Liver (tissue), 9 donors: ENCODE data around the gene IKZF3. TPM values are rescaled to one million over a fixed set of nuclear protein-coding genes. Genes with fewer than 3 reads are reported as not detected.
"Not testable (repeated sequence)": the region's sequence is repeated elsewhere in the genome, so short reads cannot be mapped to it uniquely, and the experiment has no call there.

Experiments used
- DNase-seq: peaks from one replicate; pipeline ENCODE4 v3.0.0-alpha.2; 2017; ENCODE audit warnings: low spot score
- H3K27ac ChIP-seq, 2 donors: one replicate each; pipeline ENCODE4 v1.7.0; 2013; ENCODE audit warnings: inconsistent platforms in 2 of 2, low read length in 2 of 2, control low read depth in 1 of 2, low read depth in 1 of 2, mild to moderate bottlenecking in 1 of 2
- H3K27me3 ChIP-seq, 4 donors: one replicate each; pipeline versions ENCODE4 v1.6.1 to v1.7.0; 2013; ENCODE audit warnings: low read length in 3 of 4, inconsistent platforms in 1 of 4, mild to moderate bottlenecking in 1 of 4, moderate library complexity in 1 of 4; ENCODE audit not compliant: control insufficient read depth in 4 of 4, insufficient read depth in 4 of 4
- H3K36me3 ChIP-seq, 4 donors: one replicate each; pipeline versions ENCODE4 v1.6.1 to v1.7.0; 2013; ENCODE audit warnings: low read length in 3 of 4, mild to moderate bottlenecking in 3 of 4, low read depth in 1 of 4, moderate library complexity in 1 of 4; ENCODE audit not compliant: control insufficient read depth in 4 of 4, insufficient read depth in 3 of 4
- H3K4me1 ChIP-seq, 4 donors: one replicate each; pipeline versions ENCODE4 v1.6.1 to v1.7.0; 2013; ENCODE audit warnings: low read length in 3 of 4, mild to moderate bottlenecking in 3 of 4, moderate library complexity in 1 of 4; ENCODE audit not compliant: control insufficient read depth in 4 of 4, insufficient read depth in 4 of 4
- H3K4me3 ChIP-seq, 3 donors: one replicate each; pipeline versions ENCODE4 v1.6.1 to v1.7.0; 2013; ENCODE audit warnings: low read length in 3 of 3, control low read depth in 1 of 3, low read depth in 1 of 3, mild to moderate bottlenecking in 1 of 3
- H3K9ac ChIP-seq, 2 donors: one replicate each; pipeline ENCODE4 v1.7.0; 2013; ENCODE audit warnings: low read length in 2 of 2, mild to moderate bottlenecking in 2 of 2, moderate library complexity in 2 of 2, control low read depth in 1 of 2, low read depth in 1 of 2
- H3K9me3 ChIP-seq, 4 donors: one replicate each; pipeline versions ENCODE4 v1.6.1 to v1.7.0; 2013; ENCODE audit warnings: low read length in 3 of 4; ENCODE audit not compliant: control insufficient read depth in 4 of 4
- ATF3 ChIP-seq: IDR thresholded peaks from 2 replicates; pipeline ENCODE4 v1.6.1; 2016; ENCODE audit warnings: antibody characterized with exemption
- EGR1 ChIP-seq, 2 donors: IDR thresholded peaks; 2 replicates each; pipeline ENCODE4 v1.6.1; 2016 to 2018; ENCODE audit warnings: antibody characterized with exemption in 2 of 2, low read depth in 2 of 2
- FOXA1 ChIP-seq: IDR thresholded peaks from 2 replicates; pipeline ENCODE4 v1.6.1; 2016; ENCODE audit warnings: antibody characterized with exemption
- FOXA2 ChIP-seq: IDR thresholded peaks from 2 replicates; pipeline ENCODE4 v1.6.1; 2016; ENCODE audit warnings: antibody characterized with exemption
- JUND ChIP-seq, 2 donors: IDR thresholded peaks; 2 replicates each; pipeline ENCODE4 v1.6.1; 2016; ENCODE audit warnings: antibody characterized with exemption in 2 of 2
- MAX ChIP-seq: IDR thresholded peaks from 2 replicates; pipeline ENCODE4 v1.6.1; 2016; ENCODE audit warnings: antibody characterized with exemption
- NR2F2 ChIP-seq: IDR thresholded peaks from 2 replicates; pipeline ENCODE4 v1.6.1; 2016; ENCODE audit warnings: antibody characterized with exemption
- RAD21 ChIP-seq, 2 donors: IDR thresholded peaks; 2 replicates each; pipeline ENCODE4 v1.6.1; 2016; ENCODE audit warnings: antibody characterized with exemption in 2 of 2, mild to moderate bottlenecking in 2 of 2
- RXRA ChIP-seq, 2 donors: IDR thresholded peaks; 2 replicates each; pipeline ENCODE4 v1.6.1; 2017 to 2018; ENCODE audit warnings: antibody characterized with exemption in 2 of 2, mild to moderate bottlenecking in 1 of 2
- SP1 ChIP-seq: IDR thresholded peaks from 2 replicates; pipeline ENCODE4 v1.6.1; 2018; ENCODE audit warnings: antibody characterized with exemption, mild to moderate bottlenecking
- YY1 ChIP-seq: IDR thresholded peaks from 2 replicates; pipeline ENCODE4 v1.6.1; 2016; ENCODE audit warnings: antibody characterized with exemption, mild to moderate bottlenecking
- WGBS: extraction: QIAGEN DNeasy Blood & Tissue Kit; methylation state at CpG from one replicate; pipeline ENCODE4 v1.1.7; 2013; 5-methylcytosine and 5-hydroxymethylcytosine counted together
- polyA plus RNA-seq, 2 donors: library from polyadenylated mRNA; stranded (reverse) in 1 of 2; unstranded in 1 of 2; fragments of 200-250 nt in 1 of 2; fragments of >200 nt in 1 of 2; fragmentation: Nextera tagmentation in 1 of 2; extraction: Ambion mirVana in 1 of 2; gene quantifications; one replicate each; pipeline versions ENCODE4 v1.2.1 to v1.2.3, GENCODE V29; 2013 to 2015
- total RNA-seq, 2 donors: library from RNA; depleted of rRNA; stranded (reverse); fragments of >200 nt; gene quantifications; one replicate each; pipeline ENCODE4 v1.2.3, GENCODE V29; 2014
- TF ChIP-seq, protein P1 (sequence below): IDR thresholded peaks from 2 replicates; pipeline ENCODE4 v1.6.1; 2016; ENCODE audit warnings: antibody characterized with exemption, mild to moderate bottlenecking
- TF ChIP-seq, protein P2 (sequence below): fragments of 150-350 bp; IDR thresholded peaks from 2 replicates; pipeline ENCODE4 v1.5.1; 2017; ENCODE audit warnings: improper control_type of control experiment, low read depth, low read length; ENCODE audit not compliant: missing input control
- donor health status: healthy.
- donor health status: healthy.
- donor health status: healthy.
- donor health status: healthy.
- donor health status: healthy.

The IKZF3 gene
- total and polyA plus RNA-seq, 4 donors = 0.32 to 2.3 (median 0.83) TPM

- not testable (repeated sequence) for DNase-seq, H3K27ac ChIP-seq, H3K27me3 ChIP-seq, H3K4me3 ChIP-seq, H3K9ac ChIP-seq, H3K9me3 ChIP-seq
- H3K4me1 ChIP-seq = peaks cover 0 to 15% (median 6%) of the 10 kb centered on the region in 4 donors
- 93% methylated on average over 2 of the region's 2 CpGs for WGBS
- peaks cover 0 to 14% (median 5%) of the 10 kb centered on the region in 4 donors for H3K36me3 ChIP-seq
Measured at GRCh38 chr17:39902027-39902426, 37.9 kb upstream of the IKZF3 start.

DNA sequence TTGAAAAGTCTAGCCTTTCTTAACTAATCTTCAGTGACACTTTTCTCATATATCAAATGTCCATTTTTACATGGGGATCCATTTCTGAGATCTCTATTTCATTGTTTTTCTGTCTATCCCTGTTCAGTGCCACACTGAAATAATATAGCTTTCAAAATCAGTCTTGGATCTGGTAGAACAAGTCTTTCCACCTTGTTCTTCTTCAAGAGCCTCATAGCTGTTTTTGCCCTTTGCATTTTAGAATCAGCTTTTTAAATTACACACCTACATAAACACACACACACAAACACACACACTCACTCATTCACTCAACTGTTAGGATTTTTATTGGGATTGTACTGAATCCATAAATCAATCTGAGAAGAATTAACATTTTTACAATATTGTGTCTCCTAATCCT, 35.1 kb upstream of the IKZF3 start:
- H3K36me3 ChIP-seq = peaks cover 0 to 7% (median 2%) of the 10 kb centered on the region in 4 donors
- no peak overlapping the region for H3K4me3 ChIP-seq
- no peak for TF ChIP-seq RXRA (IDR thresholded peaks at IDR 0.05)
- H3K9me3 ChIP-seq = no peaks in the 10 kb centered on the region
- DNase-seq = no peak
- H3K4me1 ChIP-seq = peaks cover 0 to 1% (median under 1%) of the 10 kb centered on the region in 4 donors
- H3K27me3 ChIP-seq = no peaks in the 10 kb centered on the region
- H3K9ac ChIP-seq = no peak overlapping the region
- H3K27ac ChIP-seq = no peak overlapping the region

DNA sequence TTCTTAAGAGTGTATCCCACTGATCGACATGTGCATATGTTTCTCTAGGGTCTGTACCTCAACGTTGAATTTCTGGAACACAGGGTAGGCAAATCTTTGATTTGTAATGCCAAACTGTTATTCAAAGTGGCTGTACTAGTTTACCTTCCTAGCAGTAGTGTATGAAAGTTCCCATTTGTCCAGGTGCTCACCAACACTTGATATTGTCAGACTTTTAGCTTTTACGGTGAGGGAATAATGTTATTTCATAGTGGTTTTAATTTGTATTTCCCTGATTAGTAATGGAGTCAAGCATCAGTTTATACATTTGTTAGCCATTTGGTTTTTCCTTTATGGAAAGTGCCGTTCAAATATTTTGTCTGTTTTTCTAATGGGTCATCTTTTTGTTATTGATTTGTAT, 34.0 kb upstream of the IKZF3 start:
- TF ChIP-seq JUND (IDR thresholded peaks at IDR 0.05) (no peak), ATF3 (no peak), FOXA2 (no peak), YY1 (no peak), FOXA1 (no peak), SP1 (no peak), RAD21 (IDR thresholded peaks at IDR 0.05) (no peak), RXRA (IDR thresholded peaks at IDR 0.05) (no peak)
- TF ChIP-seq, protein P1, sequence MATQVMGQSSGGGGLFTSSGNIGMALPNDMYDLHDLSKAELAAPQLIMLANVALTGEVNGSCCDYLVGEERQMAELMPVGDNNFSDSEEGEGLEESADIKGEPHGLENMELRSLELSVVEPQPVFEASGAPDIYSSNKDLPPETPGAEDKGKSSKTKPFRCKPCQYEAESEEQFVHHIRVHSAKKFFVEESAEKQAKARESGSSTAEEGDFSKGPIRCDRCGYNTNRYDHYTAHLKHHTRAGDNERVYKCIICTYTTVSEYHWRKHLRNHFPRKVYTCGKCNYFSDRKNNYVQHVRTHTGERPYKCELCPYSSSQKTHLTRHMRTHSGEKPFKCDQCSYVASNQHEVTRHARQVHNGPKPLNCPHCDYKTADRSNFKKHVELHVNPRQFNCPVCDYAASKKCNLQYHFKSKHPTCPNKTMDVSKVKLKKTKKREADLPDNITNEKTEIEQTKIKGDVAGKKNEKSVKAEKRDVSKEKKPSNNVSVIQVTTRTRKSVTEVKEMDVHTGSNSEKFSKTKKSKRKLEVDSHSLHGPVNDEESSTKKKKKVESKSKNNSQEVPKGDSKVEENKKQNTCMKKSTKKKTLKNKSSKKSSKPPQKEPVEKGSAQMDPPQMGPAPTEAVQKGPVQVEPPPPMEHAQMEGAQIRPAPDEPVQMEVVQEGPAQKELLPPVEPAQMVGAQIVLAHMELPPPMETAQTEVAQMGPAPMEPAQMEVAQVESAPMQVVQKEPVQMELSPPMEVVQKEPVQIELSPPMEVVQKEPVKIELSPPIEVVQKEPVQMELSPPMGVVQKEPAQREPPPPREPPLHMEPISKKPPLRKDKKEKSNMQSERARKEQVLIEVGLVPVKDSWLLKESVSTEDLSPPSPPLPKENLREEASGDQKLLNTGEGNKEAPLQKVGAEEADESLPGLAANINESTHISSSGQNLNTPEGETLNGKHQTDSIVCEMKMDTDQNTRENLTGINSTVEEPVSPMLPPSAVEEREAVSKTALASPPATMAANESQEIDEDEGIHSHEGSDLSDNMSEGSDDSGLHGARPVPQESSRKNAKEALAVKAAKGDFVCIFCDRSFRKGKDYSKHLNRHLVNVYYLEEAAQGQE = no peak
- 97% methylated on average over 4 of the region's 4 CpGs for WGBS
- Histone ChIP-seq H3K4me1 (peaks cover 0 to 1% (median 0%) of the 10 kb centered on the region in 4 donors), H3K27me3 (no peaks in the 10 kb centered on the region), H3K36me3 (peaks cover 0 to 2% (median under 1%) of the 10 kb centered on the region in 4 donors), H3K27ac (no peak overlapping the region), H3K9me3 (no peaks in the 10 kb centered on the region), H3K4me3 (no peak overlapping the region), H3K9ac (no peak overlapping the region)
- no peak for DNase-seq

DNA sequence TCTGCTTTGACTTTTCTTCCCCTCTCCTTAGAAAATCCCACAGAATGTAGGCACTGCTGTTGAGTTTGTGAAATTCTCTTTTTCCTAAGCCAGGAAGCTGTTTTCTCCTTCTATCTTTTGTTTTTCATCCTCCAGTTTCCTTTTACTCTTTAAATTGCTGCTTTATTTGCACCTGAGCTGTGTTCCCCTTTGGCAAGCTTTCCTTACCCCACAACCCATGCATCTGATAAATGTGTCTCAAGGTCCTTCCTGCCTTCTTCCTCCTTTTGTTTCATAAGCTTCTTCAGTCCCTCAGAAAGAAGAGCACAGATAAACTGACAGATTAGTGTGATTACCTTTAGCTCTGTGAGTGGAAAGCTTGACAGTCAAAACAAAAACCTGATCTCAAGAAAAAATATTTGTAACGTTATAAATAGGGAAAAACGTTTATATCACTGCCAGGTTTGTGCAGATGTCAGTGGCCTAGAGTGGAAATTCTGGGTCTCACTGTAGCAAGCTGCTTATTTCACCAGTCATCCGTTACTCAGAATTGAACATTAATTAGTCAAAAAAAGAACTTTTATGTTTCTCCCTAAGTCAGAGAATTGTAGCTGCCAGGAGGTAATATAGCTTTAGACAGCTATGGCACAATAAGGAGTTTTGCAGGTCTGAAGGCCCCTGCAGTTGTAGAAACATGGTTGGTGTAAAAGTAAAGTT, 30.7 kb upstream of the IKZF3 start:
- Histone ChIP-seq H3K27me3 (no peaks in the 10 kb centered on the region), H3K9me3 (no peaks in the 10 kb centered on the region), H3K36me3 (no peaks in the 10 kb centered on the region), H3K9ac (no peak overlapping the region), H3K4me3 (no peak overlapping the region), H3K27ac (no peak overlapping the region), H3K4me1 (no peaks in the 10 kb centered on the region)
- DNase-seq = no peak
- WGBS = 36% methylated on average over 3 of the region's 3 CpGs
- no peak for TF ChIP-seq RXRA (IDR thresholded peaks at IDR 0.05)
- TF ChIP-seq NR2F2 = no peak
- TF ChIP-seq, protein P2, sequence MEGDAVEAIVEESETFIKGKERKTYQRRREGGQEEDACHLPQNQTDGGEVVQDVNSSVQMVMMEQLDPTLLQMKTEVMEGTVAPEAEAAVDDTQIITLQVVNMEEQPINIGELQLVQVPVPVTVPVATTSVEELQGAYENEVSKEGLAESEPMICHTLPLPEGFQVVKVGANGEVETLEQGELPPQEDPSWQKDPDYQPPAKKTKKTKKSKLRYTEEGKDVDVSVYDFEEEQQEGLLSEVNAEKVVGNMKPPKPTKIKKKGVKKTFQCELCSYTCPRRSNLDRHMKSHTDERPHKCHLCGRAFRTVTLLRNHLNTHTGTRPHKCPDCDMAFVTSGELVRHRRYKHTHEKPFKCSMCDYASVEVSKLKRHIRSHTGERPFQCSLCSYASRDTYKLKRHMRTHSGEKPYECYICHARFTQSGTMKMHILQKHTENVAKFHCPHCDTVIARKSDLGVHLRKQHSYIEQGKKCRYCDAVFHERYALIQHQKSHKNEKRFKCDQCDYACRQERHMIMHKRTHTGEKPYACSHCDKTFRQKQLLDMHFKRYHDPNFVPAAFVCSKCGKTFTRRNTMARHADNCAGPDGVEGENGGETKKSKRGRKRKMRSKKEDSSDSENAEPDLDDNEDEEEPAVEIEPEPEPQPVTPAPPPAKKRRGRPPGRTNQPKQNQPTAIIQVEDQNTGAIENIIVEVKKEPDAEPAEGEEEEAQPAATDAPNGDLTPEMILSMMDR = no peak
- TF ChIP-seq MAX = no peak
- no peak for TF ChIP-seq EGR1 (IDR thresholded peaks at IDR 0.05; ENCODE audit: low read depth in 2 of 2)
- no peak for TF ChIP-seq SP1
- TF ChIP-seq, protein P1 = no peak
- TF ChIP-seq JUND (IDR thresholded peaks at IDR 0.05) = no peak
- no peak for TF ChIP-seq FOXA1
